ENCODE data around the gene PIKFYVE. TPM values are rescaled to one million over a fixed set of nuclear protein-coding genes. Genes with fewer than 3 reads are reported as not detected.

Gene PIKFYVE
- total RNA-seq, 1 experiment from 2014 or later, result 27.2 TPM

DNA sequence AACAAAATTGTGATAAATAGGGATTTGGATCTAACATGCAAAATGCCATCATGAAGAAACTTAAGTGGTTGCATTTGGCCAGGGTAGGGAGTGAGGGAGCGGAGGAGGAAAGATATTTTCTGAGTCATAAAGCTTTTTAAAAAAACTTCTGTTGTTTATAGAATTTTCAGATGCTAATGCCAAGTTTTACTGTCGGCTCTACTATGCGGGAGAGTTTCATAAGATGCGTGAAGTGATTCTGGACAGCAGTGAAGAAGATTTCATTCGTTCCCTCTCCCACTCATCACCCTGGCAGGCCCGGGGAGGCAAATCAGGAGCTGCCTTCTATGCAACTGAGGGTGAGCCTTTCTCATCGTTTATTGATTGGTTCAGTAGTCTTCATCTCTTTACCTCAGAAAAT is 84.6 kb downstream of the PIKFYVE start:
- H3K36me3 Mint-ChIP-seq (ENCODE audit: insufficient read depth in 1 of 3, low read depth in 3 of 3), result peaks cover 37 to 86% (median 71%) of the 10 kb centered on the region in 3 experiments
- no peaks in the 10 kb centered on the region for H3K9me3 ChIP-seq (ENCODE audit: control insufficient read depth, low read depth, low read length)
- H3T11ph ChIP-seq (ENCODE audit: low read length), result no peak overlapping the region
- H3K4ac ChIP-seq (ENCODE audit: low read depth, low read length), result no peak overlapping the region
- no peak overlapping the region for H2BK12ac ChIP-seq (ENCODE audit: insufficient read length, low read depth, low read length)
- no peaks in the 10 kb centered on the region for H3K27me3 ChIP-seq (ENCODE audit: insufficient read depth, low read length)
- TF ChIP-seq CTCF (conservative IDR thresholded peaks at IDR 0.05), result no peak
- no peak overlapping the region for H3K27ac Mint-ChIP-seq
- no peak overlapping the region for H3K14ac ChIP-seq (ENCODE audit: insufficient read depth, low read length)
- no peaks in the 10 kb centered on the region for H3K4me1 ChIP-seq (ENCODE audit: insufficient read depth, low read length)
- no peak overlapping the region for H2BK5ac ChIP-seq (ENCODE audit: insufficient read length, low read length)
- DNase-seq, result no peak
- no peak overlapping the region for H2BK15ac ChIP-seq (ENCODE audit: low read depth, low read length)
- H4K5ac ChIP-seq (ENCODE audit: insufficient read length, low read depth, low read length), result no peak overlapping the region
- H3K9me3 Mint-ChIP-seq, result no peaks in the 10 kb centered on the region
- no peaks in the 10 kb centered on the region for H3K23me2 ChIP-seq (ENCODE audit: insufficient read length, low read depth, low read length, poor library complexity, severe bottlenecking)
- H3K23ac ChIP-seq (ENCODE audit: insufficient read length, low read depth, low read length), result no peak overlapping the region
- no peak overlapping the region for H4K91ac ChIP-seq (ENCODE audit: insufficient read length, low read depth, low read length)
- H3K4me1 Mint-ChIP-seq, result no peaks in the 10 kb centered on the region
- H3K79me2 ChIP-seq (ENCODE audit: insufficient read depth, low read length), result no peaks in the 10 kb centered on the region
- no CpG with 5 or more reads among the region's 7 CpGs for WGBS (ENCODE audit: extremely low coverage, insufficient read length, low lambda C conversion rate)
- no peak overlapping the region for H4K8ac ChIP-seq (replicated peaks; ENCODE audit: insufficient read length, low read depth, low read length)
- H3K27me3 Mint-ChIP-seq (ENCODE audit: low read depth), result no peaks in the 10 kb centered on the region
- H2AK5ac ChIP-seq (ENCODE audit: insufficient read length, low read length), result no peak overlapping the region
- H3K79me1 ChIP-seq (ENCODE audit: insufficient read depth, low read depth, low read length, poor library complexity, severe bottlenecking), result no peaks in the 10 kb centered on the region
- H3K27ac ChIP-seq (ENCODE audit: insufficient read length, low read depth, low read length), result no peak overlapping the region
- no peak overlapping the region for H3K9ac ChIP-seq (ENCODE audit: extremely low read depth, insufficient read length, low read length)
- no peak overlapping the region for H2AFZ ChIP-seq (ENCODE audit: low read length)
- H3K18ac ChIP-seq (ENCODE audit: insufficient read length, low read depth, low read length), result no peak overlapping the region
- no peak overlapping the region for H3K4me3 Mint-ChIP-seq
- no peak overlapping the region for H2BK20ac ChIP-seq (ENCODE audit: low read depth, low read length, poor library complexity, severe bottlenecking)
- no peaks in the 10 kb centered on the region for H4K20me1 ChIP-seq (ENCODE audit: control insufficient read depth, insufficient read depth, insufficient read length)
- no peak overlapping the region for H3K4me2 ChIP-seq (ENCODE audit: insufficient read depth, insufficient read length, low read length)
- no peak overlapping the region for H3K56ac ChIP-seq (ENCODE audit: insufficient read length, low read depth, low read length)
- H2BK120ac ChIP-seq (ENCODE audit: low read depth, low read length, poor library complexity, severe bottlenecking), result no peak overlapping the region
